Neural cell (in vitro differentiated cells): ENCODE measurements around the gene DERA. TPM values are rescaled to one million over a fixed set of nuclear protein-coding genes. Genes with fewer than 3 reads are reported as not detected.
A peak's percentile ranks its signal among the peaks of the same experiment; 100 is the strongest.

Experiments
- H2AFZ ChIP-seq: fragments of 200-600, 300-800 bp; sonication (generic), shearing (Covaris generic); 2 replicates; pipeline ENCODE4 v1.6.0; 2014; ENCODE audit warnings: low read depth, mild to moderate bottlenecking, antibody characterized with exemption, low read length, moderate library complexity
- H3F3A ChIP-seq: fragments of 200-600 bp; shearing (Covaris generic); 2 replicates; pipeline ENCODE4 v1.6.1; 2016; ENCODE audit warnings: mild to moderate bottlenecking, moderate library complexity, mixed read lengths, antibody characterized with exemption, low read length; ENCODE audit not compliant: insufficient read depth, poor library complexity, severe bottlenecking
- H3K27ac ChIP-seq: fragments of 200-600, 300-800 bp; sonication (generic), shearing (Covaris generic); 2 replicates; pipeline ENCODE4 v1.5.1; 2014; ENCODE audit warnings: mild to moderate bottlenecking, low read length, moderate library complexity
- H3K27me3 ChIP-seq: fragments of 300-800, 200-600 bp; sonication (generic), shearing (Covaris generic); 2 replicates; pipeline ENCODE4 v1.6.0; 2014; ENCODE audit warnings: mild to moderate bottlenecking, low read depth, low read length, moderate library complexity; ENCODE audit not compliant: insufficient read depth
- H3K36me3 ChIP-seq: fragments of 300-800, 200-600 bp; sonication (generic), shearing (Covaris generic); 2 replicates; pipeline ENCODE4 v1.5.1; 2014; ENCODE audit warnings: mild to moderate bottlenecking, antibody characterized with exemption, low read length, moderate library complexity; ENCODE audit not compliant: insufficient read depth
- H3K4me2 ChIP-seq: fragments of 300-800, 200-600 bp; sonication (generic), shearing (Covaris generic); 2 replicates; pipeline ENCODE4 v1.6.0; 2014; ENCODE audit warnings: mild to moderate bottlenecking, low read length
- H3K4me3 ChIP-seq: fragments of 300-800, 200-600 bp; sonication (generic), shearing (Covaris generic); 2 replicates; pipeline ENCODE4 v1.5.1; 2014; ENCODE audit warnings: mild to moderate bottlenecking, low read length, moderate library complexity
- H3K79me2 ChIP-seq: fragments of 200-600 bp; shearing (Covaris generic); replicated peaks from 2 replicates; pipeline ENCODE4 v1.6.0; 2014; ENCODE audit warnings: mild to moderate bottlenecking, low read length, moderate library complexity; ENCODE audit not compliant: insufficient read depth
- H3K9ac ChIP-seq: fragments of 300-800, 200-600 bp; sonication (generic), shearing (Covaris generic); 2 replicates; pipeline ENCODE4 v1.6.1; 2016; ENCODE audit warnings: mild to moderate bottlenecking, low read length, mixed read lengths
- H3K9me2 ChIP-seq: fragments of 200-600 bp; shearing (Covaris generic); 2 replicates; pipeline ENCODE4 v1.6.1; 2016; ENCODE audit warnings: mild to moderate bottlenecking, low read length, mixed read lengths; ENCODE audit not compliant: insufficient read depth
- H3K9me3 ChIP-seq: fragments of 200-600, 300-800 bp; sonication (generic), shearing (Covaris generic); 2 replicates; pipeline ENCODE4 v1.6.1; 2016; ENCODE audit warnings: mild to moderate bottlenecking, mixed run types, low read length, moderate library complexity, mixed read lengths
- H4K20me1 ChIP-seq: fragments of 200-600 bp; shearing (Covaris generic); 2 replicates; pipeline ENCODE4 v1.6.1; 2016; ENCODE audit warnings: mild to moderate bottlenecking, mixed run types; ENCODE audit not compliant: insufficient read depth
- EP300 ChIP-seq: fragments of 450-650 bp; conservative IDR thresholded peaks from 2 replicates; pipeline ENCODE4 v1.6.1; 2014; ENCODE audit warnings: antibody characterized with exemption, mild to moderate bottlenecking, moderate library complexity; ENCODE audit not compliant: poor library complexity, severe bottlenecking
- EZH2 ChIP-seq: fragments of 200-600, 300-800 bp; shearing (Covaris generic), sonication (generic); IDR thresholded peaks from 2 replicates; pipeline ENCODE4 v1.6.1; 2014; ENCODE audit warnings: antibody characterized with exemption, low read length, borderline replicate concordance, mild to moderate bottlenecking; ENCODE audit not compliant: insufficient read depth, poor library complexity, severe bottlenecking
- MXI1 ChIP-seq: fragments of 450-650 bp; conservative IDR thresholded peaks from 2 replicates; pipeline ENCODE4 v1.6.1; 2014; ENCODE audit warnings: antibody characterized with exemption, mild to moderate bottlenecking; ENCODE audit not compliant: poor library complexity, severe bottlenecking
- POLR2AphosphoS5 ChIP-seq: IDR thresholded peaks from 2 replicates; pipeline ENCODE4 v1.6.1; 2012
- RAD21 ChIP-seq: fragments of 450-650 bp; conservative IDR thresholded peaks from 2 replicates; pipeline ENCODE4 v1.6.1; 2014; ENCODE audit warnings: antibody characterized with exemption, mild to moderate bottlenecking, moderate library complexity
- SMC3 ChIP-seq: fragments of 450-650 bp; conservative IDR thresholded peaks from 2 replicates; pipeline ENCODE4 v1.6.1; 2014; ENCODE audit warnings: antibody characterized with exemption, mild to moderate bottlenecking, moderate library complexity; ENCODE audit not compliant: poor library complexity
- TAF1 ChIP-seq: IDR thresholded peaks from 2 replicates; pipeline ENCODE4 v1.6.1; 2012; ENCODE audit warnings: low read depth
- polyA plus RNA-seq: library from polyadenylated mRNA; depleted of rRNA; stranded (reverse); fragments of >200 nt; gene quantifications from 2 replicates; pipeline ENCODE4 v1.2.3, GENCODE V29; 2014
- TF ChIP-seq, protein P1 (sequence below): fragments of 450-650 bp; IDR thresholded peaks from 2 replicates; pipeline ENCODE4 v1.5.1; 2014; ENCODE audit warnings: antibody characterized with exemption, mild to moderate bottlenecking, moderate library complexity; ENCODE audit not compliant: poor library complexity, severe bottlenecking
- TF ChIP-seq, protein P2 (sequence below): IDR thresholded peaks from 2 replicates; pipeline ENCODE4 v1.6.1; 2012; ENCODE audit warnings: borderline replicate concordance

DERA gene
- polyA plus RNA-seq, 1 donor from 2014 or later, result 7.7 TPM

DNA sequence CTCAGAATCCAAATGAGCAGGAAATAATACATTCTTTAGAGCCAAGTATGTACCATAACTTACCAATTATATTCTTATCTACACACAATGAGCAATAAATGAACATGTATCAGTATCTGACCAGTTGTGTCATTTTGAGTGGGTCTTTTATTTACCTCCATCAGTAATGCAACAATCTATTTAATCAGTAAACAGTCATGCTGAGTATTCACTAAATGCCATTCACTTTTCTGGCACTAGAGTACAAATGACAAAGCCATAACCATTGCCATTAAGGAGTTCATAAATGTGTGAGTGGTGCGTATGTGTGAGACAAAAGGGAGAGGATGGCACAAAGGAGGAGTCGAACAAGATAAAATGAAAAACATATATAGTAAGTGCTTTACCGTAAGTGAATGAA lies 30.4 kb upstream of the DERA start:
- H3K79me2 ChIP-seq, result peaks cover 35% of the 10 kb centered on the region
- no peaks in the 10 kb centered on the region for H3K27me3 ChIP-seq
- H3K27ac ChIP-seq, result no peak overlapping the region
- no peaks in the 10 kb centered on the region for H4K20me1 ChIP-seq
- peaks cover 5% of the 10 kb centered on the region for H3F3A ChIP-seq
- H2AFZ ChIP-seq, result no peak overlapping the region
- no peak overlapping the region for H3K4me2 ChIP-seq
- TF ChIP-seq, protein P1, sequence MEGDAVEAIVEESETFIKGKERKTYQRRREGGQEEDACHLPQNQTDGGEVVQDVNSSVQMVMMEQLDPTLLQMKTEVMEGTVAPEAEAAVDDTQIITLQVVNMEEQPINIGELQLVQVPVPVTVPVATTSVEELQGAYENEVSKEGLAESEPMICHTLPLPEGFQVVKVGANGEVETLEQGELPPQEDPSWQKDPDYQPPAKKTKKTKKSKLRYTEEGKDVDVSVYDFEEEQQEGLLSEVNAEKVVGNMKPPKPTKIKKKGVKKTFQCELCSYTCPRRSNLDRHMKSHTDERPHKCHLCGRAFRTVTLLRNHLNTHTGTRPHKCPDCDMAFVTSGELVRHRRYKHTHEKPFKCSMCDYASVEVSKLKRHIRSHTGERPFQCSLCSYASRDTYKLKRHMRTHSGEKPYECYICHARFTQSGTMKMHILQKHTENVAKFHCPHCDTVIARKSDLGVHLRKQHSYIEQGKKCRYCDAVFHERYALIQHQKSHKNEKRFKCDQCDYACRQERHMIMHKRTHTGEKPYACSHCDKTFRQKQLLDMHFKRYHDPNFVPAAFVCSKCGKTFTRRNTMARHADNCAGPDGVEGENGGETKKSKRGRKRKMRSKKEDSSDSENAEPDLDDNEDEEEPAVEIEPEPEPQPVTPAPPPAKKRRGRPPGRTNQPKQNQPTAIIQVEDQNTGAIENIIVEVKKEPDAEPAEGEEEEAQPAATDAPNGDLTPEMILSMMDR, result no peak
- TF ChIP-seq EZH2, result no peak
- no peak for TF ChIP-seq MXI1
- no peak for TF ChIP-seq EP300
- no peak for TF ChIP-seq RAD21
- TF ChIP-seq SMC3, result no peak
- TF ChIP-seq, protein P2, sequence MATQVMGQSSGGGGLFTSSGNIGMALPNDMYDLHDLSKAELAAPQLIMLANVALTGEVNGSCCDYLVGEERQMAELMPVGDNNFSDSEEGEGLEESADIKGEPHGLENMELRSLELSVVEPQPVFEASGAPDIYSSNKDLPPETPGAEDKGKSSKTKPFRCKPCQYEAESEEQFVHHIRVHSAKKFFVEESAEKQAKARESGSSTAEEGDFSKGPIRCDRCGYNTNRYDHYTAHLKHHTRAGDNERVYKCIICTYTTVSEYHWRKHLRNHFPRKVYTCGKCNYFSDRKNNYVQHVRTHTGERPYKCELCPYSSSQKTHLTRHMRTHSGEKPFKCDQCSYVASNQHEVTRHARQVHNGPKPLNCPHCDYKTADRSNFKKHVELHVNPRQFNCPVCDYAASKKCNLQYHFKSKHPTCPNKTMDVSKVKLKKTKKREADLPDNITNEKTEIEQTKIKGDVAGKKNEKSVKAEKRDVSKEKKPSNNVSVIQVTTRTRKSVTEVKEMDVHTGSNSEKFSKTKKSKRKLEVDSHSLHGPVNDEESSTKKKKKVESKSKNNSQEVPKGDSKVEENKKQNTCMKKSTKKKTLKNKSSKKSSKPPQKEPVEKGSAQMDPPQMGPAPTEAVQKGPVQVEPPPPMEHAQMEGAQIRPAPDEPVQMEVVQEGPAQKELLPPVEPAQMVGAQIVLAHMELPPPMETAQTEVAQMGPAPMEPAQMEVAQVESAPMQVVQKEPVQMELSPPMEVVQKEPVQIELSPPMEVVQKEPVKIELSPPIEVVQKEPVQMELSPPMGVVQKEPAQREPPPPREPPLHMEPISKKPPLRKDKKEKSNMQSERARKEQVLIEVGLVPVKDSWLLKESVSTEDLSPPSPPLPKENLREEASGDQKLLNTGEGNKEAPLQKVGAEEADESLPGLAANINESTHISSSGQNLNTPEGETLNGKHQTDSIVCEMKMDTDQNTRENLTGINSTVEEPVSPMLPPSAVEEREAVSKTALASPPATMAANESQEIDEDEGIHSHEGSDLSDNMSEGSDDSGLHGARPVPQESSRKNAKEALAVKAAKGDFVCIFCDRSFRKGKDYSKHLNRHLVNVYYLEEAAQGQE, result no peak
- no peak for TF ChIP-seq TAF1
- no peak for TF ChIP-seq POLR2AphosphoS5
- no peak overlapping the region for H3K4me3 ChIP-seq
- H3K9me3 ChIP-seq, result no peaks in the 10 kb centered on the region
- no peaks in the 10 kb centered on the region for H3K9me2 ChIP-seq
- H3K9ac ChIP-seq, result no peak overlapping the region
- H3K36me3 ChIP-seq, result no peaks in the 10 kb centered on the region

DNA sequence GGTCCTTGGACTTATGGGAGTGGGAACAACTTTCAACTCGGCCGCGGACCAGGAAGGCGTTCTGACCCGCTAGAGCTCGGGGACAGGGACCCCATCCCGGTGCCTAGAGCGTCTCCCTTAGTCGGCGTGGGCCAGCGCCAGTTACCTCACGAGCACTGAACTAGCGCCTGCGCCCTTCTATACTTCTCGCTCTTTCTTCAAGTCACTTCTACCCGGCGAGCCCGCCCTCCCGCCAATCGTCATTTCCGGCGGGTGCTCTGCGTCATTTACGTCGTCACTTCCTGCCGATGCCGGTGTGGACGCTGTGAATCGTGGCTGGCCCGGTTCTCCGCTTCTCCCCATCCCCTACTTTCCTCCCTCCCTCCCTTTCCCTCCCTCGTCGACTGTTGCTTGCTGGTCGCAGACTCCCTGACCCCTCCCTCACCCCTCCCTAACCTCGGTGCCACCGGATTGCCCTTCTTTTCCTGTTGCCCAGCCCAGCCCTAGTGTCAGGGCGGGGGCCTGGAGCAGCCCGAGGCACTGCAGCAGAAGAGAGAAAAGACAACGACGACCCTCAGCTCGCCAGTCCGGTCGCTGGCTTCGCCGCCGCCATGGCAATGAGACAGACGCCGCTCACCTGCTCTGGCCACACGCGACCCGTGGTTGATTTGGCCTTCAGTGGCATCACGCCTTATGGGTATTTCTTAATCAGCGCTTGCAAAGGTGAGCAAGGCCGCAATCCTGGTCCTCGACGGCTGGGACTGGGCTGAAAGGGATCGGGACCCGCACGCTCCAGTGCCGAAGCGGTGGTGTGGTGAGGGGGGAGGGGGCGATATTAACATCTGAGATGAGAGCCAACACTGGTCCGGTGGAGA lies 28.8 kb upstream of the DERA start, which contains the start of gene STRAP:
TSS of gene STRAP (plus strand) at position 270 of the 854 bp plus-strand sequence. CDS start at position 591, 321 bp downstream.
- peak within 1 kb of the TSS; percentile 95 for H2AFZ ChIP-seq
- no peaks in the 10 kb centered on the region for H3K9me3 ChIP-seq
- no peaks in the 10 kb centered on the region for H4K20me1 ChIP-seq
- peak within 1 kb of the TSS; percentile 99 for H3K27ac ChIP-seq
- peak within 1 kb of the TSS; percentile 94 for H3K4me2 ChIP-seq
- peaks cover 6% of the 10 kb centered on the region for H3K36me3 ChIP-seq
- peak; percentile 81 for TF ChIP-seq MXI1
- TF ChIP-seq EP300, result peak; percentile 71
- TF ChIP-seq POLR2AphosphoS5, result peak; percentile 99
- peak; percentile 69 for TF ChIP-seq TAF1
- TF ChIP-seq RAD21, result no peak
- TF ChIP-seq, protein P2, result peak; percentile 76
- no peak for TF ChIP-seq EZH2
- TF ChIP-seq, protein P1, result no peak
- TF ChIP-seq SMC3, result peak; percentile 24
- peaks cover 10% of the 10 kb centered on the region for H3F3A ChIP-seq
- peak within 1 kb of the TSS; percentile 99 for H3K9ac ChIP-seq
- no peaks in the 10 kb centered on the region for H3K27me3 ChIP-seq
- no peaks in the 10 kb centered on the region for H3K9me2 ChIP-seq
- H3K4me3 ChIP-seq, result peak within 1 kb of the TSS; percentile 92
- peaks cover 49% of the 10 kb centered on the region for H3K79me2 ChIP-seq
